ENCODE measurements around the gene MARK3.

MARK3 gene

DNA sequence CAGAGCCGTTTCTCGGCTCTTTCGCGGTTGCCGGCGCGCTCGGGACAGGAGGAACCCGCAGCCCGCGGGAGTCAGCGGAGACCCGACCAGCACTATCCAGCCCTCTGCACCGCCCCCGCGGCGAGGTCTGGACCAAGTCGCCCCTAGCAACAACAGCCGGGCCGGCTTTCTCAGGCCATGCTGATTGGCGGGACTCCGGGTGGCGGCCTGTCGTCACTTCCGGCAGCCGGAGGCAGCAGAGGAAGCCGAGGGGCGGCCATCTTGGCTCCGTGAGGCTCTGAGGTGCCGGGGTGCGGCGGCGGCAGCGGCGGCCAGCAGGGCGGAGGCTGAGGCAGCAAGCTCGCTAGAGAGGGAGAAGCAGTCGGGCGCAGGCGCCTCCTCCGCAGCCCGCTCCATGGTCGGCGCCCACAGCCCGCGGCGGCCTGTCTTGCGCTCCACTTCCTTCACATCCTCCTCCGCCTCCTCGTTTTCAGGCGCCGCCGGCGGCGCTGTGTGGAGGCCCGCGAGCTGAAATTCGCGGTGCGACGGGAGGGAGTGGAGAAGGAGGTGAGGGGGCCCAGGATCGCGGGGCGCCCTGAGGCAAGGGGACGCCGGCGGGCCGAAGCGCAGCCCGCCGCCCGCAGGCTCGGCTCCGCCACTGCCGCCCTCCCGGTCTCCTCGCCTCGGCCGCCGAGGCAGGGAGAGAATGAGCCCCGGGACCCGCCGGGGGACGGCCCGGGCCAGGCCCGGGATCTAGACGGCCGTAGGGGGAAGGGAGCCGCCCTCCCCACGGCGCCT lies at the start of gene MARK3:
Gene MARK3, plus strand, starts transcription at position 264 of the 777 bp plus-strand sequence. CDS start 615 bp downstream, outside the sequence.
- DNase-seq (ENCODE audit: low read depth): peak; percentile 84
- TF ChIP-seq, protein P1, sequence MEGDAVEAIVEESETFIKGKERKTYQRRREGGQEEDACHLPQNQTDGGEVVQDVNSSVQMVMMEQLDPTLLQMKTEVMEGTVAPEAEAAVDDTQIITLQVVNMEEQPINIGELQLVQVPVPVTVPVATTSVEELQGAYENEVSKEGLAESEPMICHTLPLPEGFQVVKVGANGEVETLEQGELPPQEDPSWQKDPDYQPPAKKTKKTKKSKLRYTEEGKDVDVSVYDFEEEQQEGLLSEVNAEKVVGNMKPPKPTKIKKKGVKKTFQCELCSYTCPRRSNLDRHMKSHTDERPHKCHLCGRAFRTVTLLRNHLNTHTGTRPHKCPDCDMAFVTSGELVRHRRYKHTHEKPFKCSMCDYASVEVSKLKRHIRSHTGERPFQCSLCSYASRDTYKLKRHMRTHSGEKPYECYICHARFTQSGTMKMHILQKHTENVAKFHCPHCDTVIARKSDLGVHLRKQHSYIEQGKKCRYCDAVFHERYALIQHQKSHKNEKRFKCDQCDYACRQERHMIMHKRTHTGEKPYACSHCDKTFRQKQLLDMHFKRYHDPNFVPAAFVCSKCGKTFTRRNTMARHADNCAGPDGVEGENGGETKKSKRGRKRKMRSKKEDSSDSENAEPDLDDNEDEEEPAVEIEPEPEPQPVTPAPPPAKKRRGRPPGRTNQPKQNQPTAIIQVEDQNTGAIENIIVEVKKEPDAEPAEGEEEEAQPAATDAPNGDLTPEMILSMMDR (conservative IDR thresholded peaks at IDR 0.05; ENCODE audit: low read depth, low read length): peak; percentile 16

GRCh38 chr14:103336191-103336590 lies 49.0 kb upstream of the MARK3 start:
- TF ChIP-seq, protein P1 (conservative IDR thresholded peaks at IDR 0.05; ENCODE audit: low read depth, low read length): no peak
- H3K4me3 ChIP-seq (ENCODE audit: low read length): peak overlapping the region; percentile 90

More for the DNA sequence above, at the start of gene MARK3:
- peak within 1 kb of the TSS; percentile 98 for H3K4me3 ChIP-seq (ENCODE audit: low read length)

GRCh38 chr14:103337794-103338193 lies 47.4 kb upstream of the MARK3 start:
- TF ChIP-seq, protein P1 (conservative IDR thresholded peaks at IDR 0.05; ENCODE audit: low read depth, low read length): no peak
- H3K4me3 ChIP-seq (ENCODE audit: low read length): no peak overlapping the region
- no peak for DNase-seq (ENCODE audit: low read depth)

More at GRCh38 chr14:103336191-103336590, 49.0 kb upstream of the MARK3 start:
- no peak for DNase-seq (ENCODE audit: low read depth)

- no peak for DNase-seq (ENCODE audit: low read depth)
- no peak overlapping the region for H3K4me3 ChIP-seq (ENCODE audit: low read length)
- TF ChIP-seq, protein P1 (conservative IDR thresholded peaks at IDR 0.05; ENCODE audit: low read depth, low read length): no peak
Measured at GRCh38 chr14:103339561-103339960, 45.7 kb upstream of the MARK3 start.

GRCh38 chr14:103340480-103341212 lies 44.6 kb upstream of the MARK3 start:
- H3K4me3 ChIP-seq (ENCODE audit: low read length): no peak overlapping the region
- TF ChIP-seq, protein P1 (conservative IDR thresholded peaks at IDR 0.05; ENCODE audit: low read depth, low read length): no peak
- DNase-seq (ENCODE audit: low read depth): no peak

DNA sequence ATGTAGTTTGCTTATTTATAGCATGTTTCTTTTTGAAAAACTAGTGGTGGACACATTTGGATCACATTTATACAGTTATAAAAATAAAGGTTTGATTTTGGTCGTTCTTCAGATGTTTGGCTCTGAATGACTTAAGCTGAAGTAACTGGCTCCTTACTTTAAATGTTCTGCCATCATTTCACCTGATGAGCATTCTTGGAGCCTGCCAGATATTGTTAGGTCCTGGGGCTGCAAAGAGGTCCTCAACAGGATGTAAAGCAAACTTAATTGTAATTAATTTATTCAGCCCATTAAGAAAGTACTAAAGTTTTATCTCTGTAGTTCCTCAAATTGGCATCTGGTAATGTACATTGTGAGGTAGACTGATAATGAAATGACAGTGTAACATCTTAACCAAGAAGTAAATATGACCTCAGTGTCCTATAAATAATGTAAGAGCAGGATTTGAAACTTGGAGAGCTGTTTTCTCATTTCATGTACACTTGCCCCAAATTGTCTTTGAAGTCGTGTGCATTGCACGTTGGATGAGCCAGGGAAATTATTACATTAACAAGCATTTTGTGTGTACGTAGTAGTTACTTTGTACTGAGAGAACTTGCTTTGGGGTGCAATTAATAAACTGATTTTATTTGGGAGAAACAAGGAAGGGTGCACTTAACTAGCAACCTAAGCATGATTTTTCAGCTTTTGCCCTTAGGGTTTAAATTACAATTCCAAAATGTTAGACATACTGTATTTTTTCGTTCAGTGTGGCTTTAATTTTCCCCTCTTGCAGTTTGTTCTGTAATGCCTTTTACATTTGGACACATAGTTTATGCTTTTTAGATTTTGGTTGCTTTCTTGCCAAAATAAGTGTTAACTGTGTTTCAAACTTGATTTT lies 43.7 kb upstream of the MARK3 start:
- DNase-seq (ENCODE audit: low read depth): no peak
- H3K4me3 ChIP-seq (ENCODE audit: low read length): no peak overlapping the region
- TF ChIP-seq, protein P1 (conservative IDR thresholded peaks at IDR 0.05; ENCODE audit: low read depth, low read length): no peak
